HepG2 (cell line): Measurements from ENCODE around the gene CAMK2N2. TPM values are rescaled to one million over a fixed set of nuclear protein-coding genes. Genes with fewer than 3 reads are reported as not detected.

Experiments
- ADNP ChIP-seq: sonication (generic); formaldehyde crosslinking; IDR thresholded peaks from 2 replicates; pipeline ENCODE4 v1.4.0; 2020; ENCODE audit warnings: missing genetic modification reagents
- ARID3A ChIP-seq: IDR thresholded peaks from 2 replicates; pipeline ENCODE4 v1.6.1; 2012; ENCODE audit warnings: low read depth, low read length, improper control_type of control experiment
- CENPBD1 ChIP-seq: sonication (generic); formaldehyde crosslinking; IDR thresholded peaks from 2 replicates; pipeline ENCODE4 v1.8.0; 2022; ENCODE audit warnings: missing genetic modification reagents, low read depth, mild to moderate bottlenecking, borderline replicate concordance
- EP300 ChIP-seq, 3 experiments: sonication (generic) in 1 of 3; formaldehyde crosslinking in 1 of 3; IDR thresholded peaks; 2 replicates each; pipeline versions ENCODE4 v1.5.1 to v1.6.1; 2011 to 2020; ENCODE audit warnings: low read depth in 2 of 3, low read length in 2 of 3, borderline replicate concordance in 1 of 3, improper control_type of control experiment in 1 of 3, mild to moderate bottlenecking in 1 of 3, missing genetic modification reagents in 1 of 3, moderate library complexity in 1 of 3
- GTF3A ChIP-seq: sonication (generic); formaldehyde crosslinking; conservative IDR thresholded peaks from 2 replicates; pipeline ENCODE4 v1.4.0; 2020; ENCODE audit warnings: mild to moderate bottlenecking, missing genetic modification reagents
- HNRNPK ChIP-seq: fragments of 200-400 bp; formaldehyde crosslinking; IDR thresholded peaks from 2 replicates; pipeline ENCODE4 v1.6.1; 2018; ENCODE audit warnings: low read length, low read depth, moderate library complexity, mild to moderate bottlenecking; ENCODE audit not compliant: poor library complexity, severe bottlenecking
- MLXIP ChIP-seq: sonication (generic); formaldehyde crosslinking; IDR thresholded peaks from 2 replicates; pipeline ENCODE4 v1.9.0; 2021; ENCODE audit warnings: missing genetic modification reagents, borderline replicate concordance
- MYNN ChIP-seq: sonication (generic); formaldehyde crosslinking; IDR thresholded peaks from 2 replicates; pipeline ENCODE4 v1.4.0; 2020; ENCODE audit warnings: mild to moderate bottlenecking, low read depth, missing genetic modification reagents
- PAF1 ChIP-seq: IDR thresholded peaks from 2 replicates; pipeline ENCODE4 v1.6.1; 2016; ENCODE audit warnings: missing genetic modification reagents, missing compliant biosample characterization
- PITX1 ChIP-seq: sonication (generic); formaldehyde crosslinking; IDR thresholded peaks from 2 replicates; pipeline ENCODE4 v1.5.1; 2020; ENCODE audit warnings: mild to moderate bottlenecking, missing genetic modification reagents
- PLSCR1 ChIP-seq: sonication (generic); formaldehyde crosslinking; IDR thresholded peaks from 2 replicates; pipeline ENCODE4 v1.5.0; 2020; ENCODE audit warnings: missing genetic modification reagents, mild to moderate bottlenecking, borderline replicate concordance
- SALL2 ChIP-seq: sonication (generic); formaldehyde crosslinking; IDR thresholded peaks from 2 replicates; pipeline ENCODE4 v1.8.1; 2023; ENCODE audit warnings: mild to moderate bottlenecking, missing genetic modification reagents, inconsistent platforms
- SP140L ChIP-seq: sonication (generic); formaldehyde crosslinking; IDR thresholded peaks from 2 replicates; pipeline ENCODE4 v1.4.0; 2020; ENCODE audit warnings: missing genetic modification reagents, borderline replicate concordance
- U2AF2 ChIP-seq: fragments of 200-400 bp; formaldehyde crosslinking; IDR thresholded peaks from 2 replicates; pipeline ENCODE4 v1.6.1; 2017; ENCODE audit warnings: low read depth, mild to moderate bottlenecking, low read length
- ZMYM2 ChIP-seq: sonication (generic); formaldehyde crosslinking; IDR thresholded peaks from 2 replicates; pipeline ENCODE4 v1.8.0; 2022; ENCODE audit warnings: mild to moderate bottlenecking, missing genetic modification reagents
- ZNF205 ChIP-seq: IDR thresholded peaks from 2 replicates; pipeline ENCODE4 v1.6.1; 2018; ENCODE audit warnings: missing biosample characterization, missing genetic modification reagents
- ZNF432 ChIP-seq: sonication (generic); formaldehyde crosslinking; IDR thresholded peaks from 2 replicates; pipeline ENCODE4 v1.5.0; 2020; ENCODE audit warnings: missing genetic modification reagents, mild to moderate bottlenecking, borderline replicate concordance
- ZNF724P ChIP-seq: sonication (generic); formaldehyde crosslinking; IDR thresholded peaks from 2 replicates; pipeline ENCODE4 v1.8.0; 2022; ENCODE audit warnings: missing genetic modification reagents, borderline replicate concordance
- polyA plus RNA-seq, 8 experiments: library from polyadenylated mRNA; depleted of rRNA in 3 of 8; stranded (reverse) in 7 of 8; unstranded in 1 of 8; fragments of >200 nt; fragmentation: Illumina TruSeq in 4 of 8; extraction: Trizol in 4 of 8; gene quantifications; 2 replicates each; pipeline versions ENCODE4 v1.2.1 to v1.2.3, GENCODE V29; 2011 to 2016; ENCODE audit warnings: low read depth in 4 of 8, missing spikeins in 1 of 8, mixed read lengths in 1 of 8; ENCODE audit not compliant: insufficient read depth in 1 of 8
- total RNA-seq, 5 experiments: library from RNA; depleted of rRNA; stranded (reverse); fragments of >200 nt; fragmentation: Illumina TruSeq; extraction: Trizol; gene quantifications; 2 replicates each; pipeline ENCODE4 v1.2.3, GENCODE V29; 2016; ENCODE audit warnings: low read depth in 1 of 5
- TF ChIP-seq, protein P1 (sequence below): sonication (generic); formaldehyde crosslinking; IDR thresholded peaks from 2 replicates; pipeline ENCODE4 v1.4.0; 2020; ENCODE audit warnings: missing genetic modification reagents

The CAMK2N2 gene
- total and polyA plus RNA-seq, 2 of the 13 experiments (the other 11 are each of a cell fraction or from before 2014, with no cell fraction given) = 0.12 to 0.27 TPM

GRCh38 chr3:184241447-184242296 is 19.7 kb downstream of the CAMK2N2 start (continued):
- TF ChIP-seq, protein P1, sequence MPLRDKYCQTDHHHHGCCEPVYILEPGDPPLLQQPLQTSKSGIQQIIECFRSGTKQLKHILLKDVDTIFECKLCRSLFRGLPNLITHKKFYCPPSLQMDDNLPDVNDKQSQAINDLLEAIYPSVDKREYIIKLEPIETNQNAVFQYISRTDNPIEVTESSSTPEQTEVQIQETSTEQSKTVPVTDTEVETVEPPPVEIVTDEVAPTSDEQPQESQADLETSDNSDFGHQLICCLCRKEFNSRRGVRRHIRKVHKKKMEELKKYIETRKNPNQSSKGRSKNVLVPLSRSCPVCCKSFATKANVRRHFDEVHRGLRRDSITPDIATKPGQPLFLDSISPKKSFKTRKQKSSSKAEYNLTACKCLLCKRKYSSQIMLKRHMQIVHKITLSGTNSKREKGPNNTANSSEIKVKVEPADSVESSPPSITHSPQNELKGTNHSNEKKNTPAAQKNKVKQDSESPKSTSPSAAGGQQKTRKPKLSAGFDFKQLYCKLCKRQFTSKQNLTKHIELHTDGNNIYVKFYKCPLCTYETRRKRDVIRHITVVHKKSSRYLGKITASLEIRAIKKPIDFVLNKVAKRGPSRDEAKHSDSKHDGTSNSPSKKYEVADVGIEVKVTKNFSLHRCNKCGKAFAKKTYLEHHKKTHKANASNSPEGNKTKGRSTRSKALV (CRISPR knock-in tag) = peak; percentile 95
- TF ChIP-seq ARID3A (no peak), GTF3A (CRISPR knock-in tag) (peak; percentile 93), ZNF432 (CRISPR knock-in tag) (no peak), PAF1 (CRISPR knock-in tag) (peak; percentile 76; the same call in 1 of the 2 replicates), ZNF205 (CRISPR knock-in tag) (no peak), EP300 (IDR thresholded peaks at IDR 0.05; ENCODE audit: low read depth in 2 of 2, low read length in 2 of 2) (peak in 1 of 2 experiments; percentile 70; a peak in 1 of 4 replicates), EP300 (CRISPR knock-in tag; IDR thresholded peaks at IDR 0.05; ENCODE audit: borderline replicate concordance) (peak; percentile 11; the same call in 1 of the 2 replicates), ZMYM2 (peak; percentile 63; the same call in 1 of the 2 replicates), PITX1 (peak; percentile 48; the same call in 1 of the 2 replicates), ADNP (CRISPR knock-in tag) (0 out of 2 replicates have a peak, but pooled peaks have one; percentile 38), SALL2 (peak; percentile 99), SP140L (CRISPR knock-in tag) (no peak), CENPBD1 (CRISPR knock-in tag) (no peak), MYNN (CRISPR knock-in tag) (no peak), HNRNPK (peak; percentile 20), ZNF724P (CRISPR knock-in tag) (peak; percentile 82; the same call in 1 of the 2 replicates), PLSCR1 (no peak), MLXIP (CRISPR knock-in tag) (no peak), U2AF2 (no peak)
